SK-N-SH treated with all-trans-retinoic acid at 6 μM for 48 hours (cell line): ENCODE data around the gene ATXN7.

Experiments used
- ATAC-seq: fragments of 200-7000 bp; cut with Tn5 transposase; 3 replicates; pipeline ENCODE4 v1.9.1; 2020; ENCODE audit warnings: mild to moderate bottlenecking, moderate library complexity
- ARNTL ChIP-seq: fragments of 450-650 bp; formaldehyde crosslinking; IDR thresholded peaks from 2 replicates; pipeline ENCODE4 v1.5.0; 2020; ENCODE audit warnings: low read depth, mild to moderate bottlenecking, moderate library complexity, borderline replicate concordance
- CREB5 ChIP-seq: fragments of 250-450 bp; sonication (Bioruptor Pico); IDR thresholded peaks from 2 replicates; pipeline ENCODE4 v1.5.1; 2020; ENCODE audit warnings: low read depth, mild to moderate bottlenecking, moderate library complexity
- CSDC2 ChIP-seq: fragments of 250-450 bp; sonication (Bioruptor Pico); IDR thresholded peaks from 2 replicates; pipeline ENCODE4 v1.5.0; 2020; ENCODE audit warnings: mild to moderate bottlenecking, moderate library complexity
- CSRNP3 ChIP-seq: fragments of 250-450 bp; sonication (Bioruptor Pico); IDR thresholded peaks from 2 replicates; pipeline ENCODE4 v1.5.1; 2021; ENCODE audit warnings: mild to moderate bottlenecking, moderate library complexity
- ESRRG ChIP-seq: fragments of 250-450 bp; sonication (Bioruptor Pico); IDR thresholded peaks from 2 replicates; pipeline ENCODE4 v1.6.1; 2021; ENCODE audit warnings: mild to moderate bottlenecking
- GLIS3 ChIP-seq: fragments of 250-450 bp; sonication (Bioruptor Pico); IDR thresholded peaks from 2 replicates; pipeline ENCODE4 v1.5.0; 2020; ENCODE audit warnings: mild to moderate bottlenecking, moderate library complexity
- ISL1 ChIP-seq: fragments of 250-450 bp; sonication (Bioruptor Pico); IDR thresholded peaks from 2 replicates; pipeline ENCODE4 v2.1.2; 2022; ENCODE audit warnings: mild to moderate bottlenecking, moderate library complexity
- OSR1 ChIP-seq: fragments of 250-450 bp; sonication (Bioruptor Pico); IDR thresholded peaks from 2 replicates; pipeline ENCODE4 v1.8.0; 2022; ENCODE audit warnings: moderate library complexity, mild to moderate bottlenecking, inconsistent platforms
- PATZ1 ChIP-seq: fragments of 250-450 bp; sonication (Bioruptor Pico); IDR thresholded peaks from 2 replicates; pipeline ENCODE4 v1.8.0; 2020; ENCODE audit warnings: mild to moderate bottlenecking, moderate library complexity, borderline replicate concordance
- POU6F1 ChIP-seq: fragments of 250-450 bp; sonication (Bioruptor Pico); IDR thresholded peaks from 2 replicates; pipeline ENCODE4 v1.8.0; 2021; ENCODE audit warnings: low read depth, mild to moderate bottlenecking, moderate library complexity, borderline replicate concordance
- PPARA ChIP-seq: fragments of 250-450 bp; sonication (Bioruptor Pico); IDR thresholded peaks from 2 replicates; pipeline ENCODE4 v1.5.0; 2020; ENCODE audit warnings: mild to moderate bottlenecking, borderline replicate concordance
- RARB ChIP-seq: fragments of 250-450 bp; sonication (Bioruptor Pico); IDR thresholded peaks from 2 replicates; pipeline ENCODE4 v1.8.0; 2021; ENCODE audit warnings: mild to moderate bottlenecking, moderate library complexity
- SNAI2 ChIP-seq: fragments of 250-450 bp; sonication (Bioruptor Pico); IDR thresholded peaks from 2 replicates; pipeline ENCODE4 v1.5.0; 2020; ENCODE audit warnings: mild to moderate bottlenecking, moderate library complexity
- TCF4 ChIP-seq: fragments of 250-450 bp; sonication (Bioruptor Pico); IDR thresholded peaks from 2 replicates; pipeline ENCODE4 v1.8.0; 2021; ENCODE audit warnings: mild to moderate bottlenecking, moderate library complexity, borderline replicate concordance
- TOX ChIP-seq: fragments of 250-450 bp; sonication (Bioruptor Pico); IDR thresholded peaks from 2 replicates; pipeline ENCODE4 v1.8.0; 2021; ENCODE audit warnings: mild to moderate bottlenecking, moderate library complexity, borderline replicate concordance
- TSHZ2 ChIP-seq: fragments of 250-450 bp; sonication (Bioruptor Pico); IDR thresholded peaks from 2 replicates; pipeline ENCODE4 v1.5.0; 2020; ENCODE audit warnings: mild to moderate bottlenecking, moderate library complexity
- ZC3H10 ChIP-seq: fragments of 250-450 bp; sonication (Bioruptor Pico); IDR thresholded peaks from 2 replicates; pipeline ENCODE4 v1.5.1; 2021; ENCODE audit warnings: mild to moderate bottlenecking, moderate library complexity
- ZFP3 ChIP-seq: fragments of 250-450 bp; sonication (Bioruptor Pico); IDR thresholded peaks from 2 replicates; pipeline ENCODE4 v1.5.0; 2020; ENCODE audit warnings: mild to moderate bottlenecking, moderate library complexity
- ZFP30 ChIP-seq: fragments of 450-650 bp; formaldehyde crosslinking; IDR thresholded peaks from 2 replicates; pipeline ENCODE4 v1.5.0; 2022; ENCODE audit warnings: mild to moderate bottlenecking, moderate library complexity
- ZNF565 ChIP-seq: fragments of 450-650 bp; formaldehyde crosslinking; conservative IDR thresholded peaks from 2 replicates; pipeline ENCODE4 v1.5.0; 2020; ENCODE audit warnings: low read depth, mild to moderate bottlenecking, moderate library complexity
- ZNF70 ChIP-seq: fragments of 450-650 bp; formaldehyde crosslinking; IDR thresholded peaks from 2 replicates; pipeline ENCODE4 v1.5.0; 2020; ENCODE audit warnings: mild to moderate bottlenecking, moderate library complexity
- ZNF8 ChIP-seq: fragments of 450-650 bp; formaldehyde crosslinking; IDR thresholded peaks from 2 replicates; pipeline ENCODE4 v1.5.0; 2020; ENCODE audit warnings: mild to moderate bottlenecking, moderate library complexity

Gene ATXN7

GRCh38 chr3:63874769-63875168, 11.1 kb downstream of the ATXN7 start:
- TF ChIP-seq ZNF70 (CRISPR knock-in tag) (no peak), CSDC2 (CRISPR knock-in tag) (no peak)
- ATAC-seq, result no peak

GRCh38 chr3:63875510-63875909, 11.8 kb downstream of the ATXN7 start:
- TF ChIP-seq CSDC2 (CRISPR knock-in tag), result no peak
- TF ChIP-seq ZNF70 (CRISPR knock-in tag), result no peak
- no peak for TF ChIP-seq ZC3H10
- no peak for TF ChIP-seq ZFP3 (CRISPR knock-in tag)
- no peak for TF ChIP-seq CREB5 (CRISPR knock-in tag)
- no peak for TF ChIP-seq ESRRG
- TF ChIP-seq ZFP30, result no peak
- no peak for TF ChIP-seq TCF4 (CRISPR knock-in tag)
- TF ChIP-seq ARNTL, result no peak
- TF ChIP-seq POU6F1 (CRISPR knock-in tag), result no peak
- no peak for TF ChIP-seq GLIS3 (CRISPR knock-in tag)
- TF ChIP-seq TOX, result no peak
- TF ChIP-seq OSR1 (CRISPR knock-in tag), result no peak
- no peak for TF ChIP-seq ZNF565 (CRISPR knock-in tag)
- TF ChIP-seq ZNF8 (CRISPR knock-in tag), result no peak
- no peak for TF ChIP-seq RARB (CRISPR knock-in tag)
- TF ChIP-seq PATZ1, result no peak
- ATAC-seq, result no peak

- no peak for ATAC-seq
- no peak for TF ChIP-seq TSHZ2 (CRISPR knock-in tag)
- no peak for TF ChIP-seq ISL1 (CRISPR knock-in tag)
- no peak for TF ChIP-seq SNAI2 (CRISPR knock-in tag)
- TF ChIP-seq POU6F1 (CRISPR knock-in tag), result no peak
- no peak for TF ChIP-seq CSDC2 (CRISPR knock-in tag)
- TF ChIP-seq ESRRG, result no peak
- TF ChIP-seq RARB (CRISPR knock-in tag), result no peak
- TF ChIP-seq ZNF8 (CRISPR knock-in tag), result no peak
- TF ChIP-seq CREB5 (CRISPR knock-in tag), result no peak
- TF ChIP-seq ZFP3 (CRISPR knock-in tag), result no peak
- no peak for TF ChIP-seq PPARA (CRISPR knock-in tag)
- TF ChIP-seq ZFP30, result no peak
- TF ChIP-seq OSR1 (CRISPR knock-in tag), result no peak
- no peak for TF ChIP-seq GLIS3 (CRISPR knock-in tag)
- TF ChIP-seq PATZ1, result no peak
- TF ChIP-seq CSRNP3 (CRISPR knock-in tag), result no peak
- no peak for TF ChIP-seq TCF4 (CRISPR knock-in tag)
- TF ChIP-seq ARNTL, result no peak
- no peak for TF ChIP-seq TOX
- TF ChIP-seq ZNF565 (CRISPR knock-in tag), result no peak
These were observed 12.6 kb downstream of the ATXN7 start for GRCh38 chr3:63876260-63876659.
